GM12878 (cell line): ENCODE measurements around the gene AKT3. TPM values are rescaled to one million over a fixed set of nuclear protein-coding genes. Genes with fewer than 3 reads are reported as not detected.

Experiments used
- ATAC-seq: fragments of 200-7000 bp; cut with Tn5 transposase; 3 replicates; pipeline ENCODE4 v1.9.1; 2020; ENCODE audit warnings: mild to moderate bottlenecking, moderate library complexity
- BruUV-seq: library from RNA; stranded (reverse); fragments of 400-500 nt; replicated peaks from 2 replicates; lab custom pipeline; 2021; lab: Mats Ljungman, UMichigan
- CTCF ChIA-PET: fragments of 300-600 bp; sonication (Branson Sonifier 250); formaldehyde crosslinking; extraction: SDS; loops from one replicate; lab custom pipeline; 2021; ENCODE audit warnings: inconsistent platforms; lab: Yijun Ruan, JAX
- POLR2A ChIA-PET: fragments of 350-600 bp; formaldehyde crosslinking; extraction: SDS; loops from one replicate; lab custom pipeline; 2021; ENCODE audit warnings: inconsistent platforms; lab: Charles Lee
- RAD21 ChIA-PET: fragments of 300-600 bp; sonication (Branson Sonifier 250); formaldehyde crosslinking; loops from one replicate; lab custom pipeline; 2023; ENCODE audit warnings: antibody characterized with exemption; ENCODE audit not compliant: unreplicated experiment; lab: Charles Lee
- SMC1A ChIA-PET: fragments of 300-600 bp; sonication (Branson Sonifier 250); formaldehyde crosslinking; loops from one replicate; lab custom pipeline; 2023; ENCODE audit not compliant: unreplicated experiment, uncharacterized antibody; lab: Charles Lee
- DNase-seq: peaks from one replicate; pipeline ENCODE4 v3.0.0-alpha.2; 2011; ENCODE audit warnings: low read depth, low spot score
- FAIRE-seq: peaks from 3 replicates; lab custom pipeline; 2011; peaks lifted over from hg19 to GRCh38; lab: Jason Lieb, UNC
- H2AFZ ChIP-seq: 2 replicates; pipeline ENCODE4 v1.6.0; 2011; ENCODE audit warnings: low read depth, low read length, control low read depth; ENCODE audit not compliant: control insufficient read depth
- H3K27ac ChIP-seq: 2 replicates; pipeline ENCODE4 v1.5.1; 2011; ENCODE audit warnings: control low read depth; ENCODE audit not compliant: control insufficient read depth, insufficient read depth
- H3K27me3 ChIP-seq, 2 experiments: replicated peaks in 1 of 2; 2 replicates each; pipeline versions ENCODE4 v1.6.0 to v1.6.1; 2011; ENCODE audit warnings: low read length in 1 of 2; ENCODE audit not compliant: control insufficient read depth in 2 of 2, insufficient read depth in 2 of 2
- H3K36me3 ChIP-seq, 2 experiments: 2 replicates each; pipeline ENCODE4 v1.5.1; 2011; ENCODE audit warnings: low read length in 1 of 2; ENCODE audit not compliant: control insufficient read depth in 2 of 2, insufficient read depth in 2 of 2
- H3K4me1 ChIP-seq: 2 replicates; pipeline ENCODE4 v1.6.1; 2011; ENCODE audit warnings: mild to moderate bottlenecking, low read length, moderate library complexity, mixed read lengths; ENCODE audit not compliant: control insufficient read depth, insufficient read depth
- H3K4me2 ChIP-seq: 2 replicates; pipeline ENCODE4 v1.6.0; 2011; ENCODE audit warnings: control low read depth; ENCODE audit not compliant: control insufficient read depth, insufficient read depth
- H3K4me3 ChIP-seq: fragments of 200-600 bp; sonication (generic); 2 replicates; pipeline ENCODE4 v1.5.1; 2016
- H3K79me2 ChIP-seq: 2 replicates; pipeline ENCODE4 v1.6.0; 2011; ENCODE audit warnings: low read length; ENCODE audit not compliant: control insufficient read depth, insufficient read depth
- H3K9ac ChIP-seq: 2 replicates; pipeline ENCODE4 v1.8.0; 2011; ENCODE audit warnings: low read length, control low read depth, mixed read lengths; ENCODE audit not compliant: control insufficient read depth, insufficient read depth
- H3K9me3 ChIP-seq: replicated peaks from 3 replicates; pipeline ENCODE4 v1.5.1; 2011; ENCODE audit warnings: mild to moderate bottlenecking, low read length; ENCODE audit not compliant: control insufficient read depth, insufficient read depth
- H4K20me1 ChIP-seq: 2 replicates; pipeline ENCODE4 v1.6.0; 2011; ENCODE audit not compliant: control insufficient read depth, insufficient read depth
- DPF2 ChIP-seq: fragments of 450-650 bp; IDR thresholded peaks from 2 replicates; pipeline ENCODE4 v1.6.1; 2017; ENCODE audit warnings: mild to moderate bottlenecking
- MXI1 ChIP-seq: fragments of 150-350 bp; IDR thresholded peaks from 2 replicates; pipeline ENCODE4 v1.6.1; 2011; ENCODE audit warnings: low read depth, mild to moderate bottlenecking, inconsistent platforms, low read length, improper control_type of control experiment
- NFYA ChIP-seq: IDR thresholded peaks from 2 replicates; pipeline ENCODE4 v1.6.1; 2011; ENCODE audit warnings: low read depth, mild to moderate bottlenecking, low read length, improper control_type of control experiment, borderline replicate concordance
- PAX5 ChIP-seq: IDR thresholded peaks from 2 replicates; pipeline ENCODE4 v1.6.1; 2011; ENCODE audit warnings: low read depth, low read length, borderline replicate concordance
- ZNF217 ChIP-seq: fragments of 450-650 bp; IDR thresholded peaks from 2 replicates; pipeline ENCODE4 v1.6.1; 2017; ENCODE audit warnings: antibody characterized with exemption, mild to moderate bottlenecking
- ZNF622 ChIP-seq: fragments of 450-650 bp; IDR thresholded peaks from 2 replicates; pipeline ENCODE4 v1.6.1; 2017; ENCODE audit warnings: mild to moderate bottlenecking, inconsistent platforms
- WGBS: methylation state at CpG from one replicate; pipeline ENCODE4 v1.1.6; 2016; ENCODE audit warnings: low lambda C conversion rate; ENCODE audit not compliant: insufficient replicate concordance, insufficient coverage; ENCODE audit errors: missing lambda C conversion rate; 5-methylcytosine and 5-hydroxymethylcytosine counted together
- in situ Hi-C: fragments of 300-500 bp; cut with MboI; formaldehyde crosslinking; loops from 9 replicates; pipeline ENCODE4 v1.14.3; 2018; ENCODE audit warnings: mixed read lengths
- intact Hi-C: fragments of 100-400 bp; cut with micrococcal nuclease; formaldehyde crosslinking; loops from one replicate; pipeline ENCODE4 v1.14.2; 2022; ENCODE audit not compliant: unreplicated experiment
- polyA plus RNA-seq, 11 experiments: library from polyadenylated mRNA; depleted of rRNA in 4 of 11; unstranded in 6 of 11; stranded (reverse) in 5 of 11; fragments of >200 nt; fragmentation: Nextera tagmentation in 4 of 11; fragmentation: Illumina TruSeq in 1 of 11; extraction: Ambion mirVana in 4 of 11; extraction: Trizol in 1 of 11; gene quantifications; 1 replicate in 1 of 11; 2 replicates in 10 of 11; pipeline versions ENCODE4 v1.2.1 to v1.2.3, GENCODE V29; 2011 to 2016; ENCODE audit warnings: inconsistent platforms in 2 of 11, missing spikeins in 2 of 11, low read depth in 1 of 11
- total RNA-seq, 4 experiments: library from RNA; depleted of rRNA in 3 of 4; stranded (reverse); fragments of >200 nt in 3 of 4; fragmentation: Illumina TruSeq in 1 of 4; extraction: Trizol in 1 of 4; gene quantifications; 2 replicates each; pipeline versions ENCODE4 v1.2.1 to v1.2.3, GENCODE V29; 2013 to 2021
- TF ChIP-seq, protein P1 (sequence below): IDR thresholded peaks from 2 replicates; pipeline ENCODE4 v1.6.1; 2011; ENCODE audit warnings: borderline replicate concordance, low read depth, mild to moderate bottlenecking, moderate library complexity, mixed read lengths, low read length; ENCODE audit not compliant: insufficient read depth; ENCODE audit errors: extremely low read length
- TF ChIP-seq, protein P2 (sequence below): IDR thresholded peaks from 2 replicates; pipeline ENCODE4 v1.6.1; 2012; ENCODE audit warnings: improper control_type of control experiment, low read depth, low read length; ENCODE audit not compliant: insufficient replicate concordance
- TF ChIP-seq, protein P3 (sequence below): fragments of 450-650 bp; IDR thresholded peaks from 2 replicates; pipeline ENCODE4 v1.6.1; 2014; ENCODE audit warnings: mild to moderate bottlenecking

AKT3 gene
- total and polyA plus RNA-seq, 10 of the 15 experiments (the other 5 are each of a cell fraction or from before 2014, with no cell fraction given), result 0.03 to 0.56 (median 0.19) TPM

DNA sequence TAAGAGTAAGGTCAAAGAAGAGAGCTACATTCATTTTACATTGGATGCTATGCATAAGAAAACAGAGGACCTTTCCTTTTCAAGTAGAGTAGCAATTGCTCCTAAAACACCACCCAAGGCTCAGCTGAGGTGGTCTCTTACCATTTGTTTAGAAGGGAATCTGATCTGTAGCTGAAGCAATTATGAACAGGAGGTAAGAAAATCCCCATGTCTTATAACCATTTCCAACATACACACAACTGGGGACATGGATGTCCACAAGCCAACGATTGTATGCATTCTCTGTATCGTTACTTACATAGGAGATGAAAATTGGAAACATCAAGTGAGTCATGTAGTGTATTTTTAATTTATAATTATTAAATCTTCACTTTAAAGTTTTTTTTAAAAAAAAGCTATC, 132.0 kb downstream of the AKT3 start:
- ATAC-seq (no peak), FAIRE-seq (no peak), DNase-seq (no peak)
- Histone ChIP-seq H2AFZ (no peak overlapping the region), H3K79me2 (no peaks in the 10 kb centered on the region), H3K27me3 (no peaks in the 10 kb centered on the region), H3K36me3 (no peaks in the 10 kb centered on the region), H3K9ac (no peak overlapping the region), H3K4me2 (no peak overlapping the region), H4K20me1 (no peaks in the 10 kb centered on the region), H3K27ac (no peak overlapping the region), H3K4me1 (no peaks in the 10 kb centered on the region), H3K4me3 (no peak overlapping the region), H3K9me3 (no peaks in the 10 kb centered on the region)
- TF ChIP-seq PAX5, result no peak
- TF ChIP-seq DPF2, result no peak
- TF ChIP-seq MXI1, result no peak
- no peak for TF ChIP-seq NFYA
- TF ChIP-seq ZNF622, result no peak
- no peak for TF ChIP-seq ZNF217
- TF ChIP-seq, protein P1, sequence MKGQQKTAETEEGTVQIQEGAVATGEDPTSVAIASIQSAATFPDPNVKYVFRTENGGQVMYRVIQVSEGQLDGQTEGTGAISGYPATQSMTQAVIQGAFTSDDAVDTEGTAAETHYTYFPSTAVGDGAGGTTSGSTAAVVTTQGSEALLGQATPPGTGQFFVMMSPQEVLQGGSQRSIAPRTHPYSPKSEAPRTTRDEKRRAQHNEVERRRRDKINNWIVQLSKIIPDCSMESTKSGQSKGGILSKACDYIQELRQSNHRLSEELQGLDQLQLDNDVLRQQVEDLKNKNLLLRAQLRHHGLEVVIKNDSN, result no peak
- TF ChIP-seq, protein P2, sequence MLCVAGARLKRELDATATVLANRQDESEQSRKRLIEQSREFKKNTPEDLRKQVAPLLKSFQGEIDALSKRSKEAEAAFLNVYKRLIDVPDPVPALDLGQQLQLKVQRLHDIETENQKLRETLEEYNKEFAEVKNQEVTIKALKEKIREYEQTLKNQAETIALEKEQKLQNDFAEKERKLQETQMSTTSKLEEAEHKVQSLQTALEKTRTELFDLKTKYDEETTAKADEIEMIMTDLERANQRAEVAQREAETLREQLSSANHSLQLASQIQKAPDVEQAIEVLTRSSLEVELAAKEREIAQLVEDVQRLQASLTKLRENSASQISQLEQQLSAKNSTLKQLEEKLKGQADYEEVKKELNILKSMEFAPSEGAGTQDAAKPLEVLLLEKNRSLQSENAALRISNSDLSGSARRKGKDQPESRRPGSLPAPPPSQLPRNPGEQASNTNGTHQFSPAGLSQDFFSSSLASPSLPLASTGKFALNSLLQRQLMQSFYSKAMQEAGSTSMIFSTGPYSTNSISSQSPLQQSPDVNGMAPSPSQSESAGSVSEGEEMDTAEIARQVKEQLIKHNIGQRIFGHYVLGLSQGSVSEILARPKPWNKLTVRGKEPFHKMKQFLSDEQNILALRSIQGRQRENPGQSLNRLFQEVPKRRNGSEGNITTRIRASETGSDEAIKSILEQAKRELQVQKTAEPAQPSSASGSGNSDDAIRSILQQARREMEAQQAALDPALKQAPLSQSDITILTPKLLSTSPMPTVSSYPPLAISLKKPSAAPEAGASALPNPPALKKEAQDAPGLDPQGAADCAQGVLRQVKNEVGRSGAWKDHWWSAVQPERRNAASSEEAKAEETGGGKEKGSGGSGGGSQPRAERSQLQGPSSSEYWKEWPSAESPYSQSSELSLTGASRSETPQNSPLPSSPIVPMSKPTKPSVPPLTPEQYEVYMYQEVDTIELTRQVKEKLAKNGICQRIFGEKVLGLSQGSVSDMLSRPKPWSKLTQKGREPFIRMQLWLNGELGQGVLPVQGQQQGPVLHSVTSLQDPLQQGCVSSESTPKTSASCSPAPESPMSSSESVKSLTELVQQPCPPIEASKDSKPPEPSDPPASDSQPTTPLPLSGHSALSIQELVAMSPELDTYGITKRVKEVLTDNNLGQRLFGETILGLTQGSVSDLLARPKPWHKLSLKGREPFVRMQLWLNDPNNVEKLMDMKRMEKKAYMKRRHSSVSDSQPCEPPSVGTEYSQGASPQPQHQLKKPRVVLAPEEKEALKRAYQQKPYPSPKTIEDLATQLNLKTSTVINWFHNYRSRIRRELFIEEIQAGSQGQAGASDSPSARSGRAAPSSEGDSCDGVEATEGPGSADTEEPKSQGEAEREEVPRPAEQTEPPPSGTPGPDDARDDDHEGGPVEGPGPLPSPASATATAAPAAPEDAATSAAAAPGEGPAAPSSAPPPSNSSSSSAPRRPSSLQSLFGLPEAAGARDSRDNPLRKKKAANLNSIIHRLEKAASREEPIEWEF, result no peak
- TF ChIP-seq, protein P3, sequence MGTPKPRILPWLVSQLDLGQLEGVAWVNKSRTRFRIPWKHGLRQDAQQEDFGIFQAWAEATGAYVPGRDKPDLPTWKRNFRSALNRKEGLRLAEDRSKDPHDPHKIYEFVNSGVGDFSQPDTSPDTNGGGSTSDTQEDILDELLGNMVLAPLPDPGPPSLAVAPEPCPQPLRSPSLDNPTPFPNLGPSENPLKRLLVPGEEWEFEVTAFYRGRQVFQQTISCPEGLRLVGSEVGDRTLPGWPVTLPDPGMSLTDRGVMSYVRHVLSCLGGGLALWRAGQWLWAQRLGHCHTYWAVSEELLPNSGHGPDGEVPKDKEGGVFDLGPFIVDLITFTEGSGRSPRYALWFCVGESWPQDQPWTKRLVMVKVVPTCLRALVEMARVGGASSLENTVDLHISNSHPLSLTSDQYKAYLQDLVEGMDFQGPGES, result no peak
- 97% methylated on average over 2 of the region's 2 CpGs for WGBS
- RAD21 ChIA-PET, result interaction anchor here (1.0 kb wide), 1 partner anchor 30 kb away, joined by 4 read pairs; no protein-coding TSS in a partner anchor
- BruUV-seq, result no TSS peak
- in situ Hi-C loops, result no loop called here
- CTCF ChIA-PET, result interaction anchor here (0.6 to 1.5 kb wide), 4 partner anchors 10 to 694 kb away, joined by 3 read pairs; no protein-coding TSS in a partner anchor
- SMC1A ChIA-PET, result interaction anchor here (1.2 to 2.8 kb wide), 4 partner anchors 9 to 34 kb away, joined by 3 to 8 read pairs (median 6); no protein-coding TSS in a partner anchor
- POLR2A ChIA-PET, result no interaction called here
- intact Hi-C loops, result no loop called here
